OCI-M1 (cell line): ENCODE results near the gene PLAAT2.
"Not testable (repeated sequence)": the region's sequence is repeated elsewhere in the genome, so short reads cannot be mapped to it uniquely, and the experiment has no call there.

ENCODE experiments used
- DNase-seq: peaks from one replicate; lab custom pipeline; 2025; lab: John Stamatoyannopoulos, UW

Gene PLAAT2

DNA sequence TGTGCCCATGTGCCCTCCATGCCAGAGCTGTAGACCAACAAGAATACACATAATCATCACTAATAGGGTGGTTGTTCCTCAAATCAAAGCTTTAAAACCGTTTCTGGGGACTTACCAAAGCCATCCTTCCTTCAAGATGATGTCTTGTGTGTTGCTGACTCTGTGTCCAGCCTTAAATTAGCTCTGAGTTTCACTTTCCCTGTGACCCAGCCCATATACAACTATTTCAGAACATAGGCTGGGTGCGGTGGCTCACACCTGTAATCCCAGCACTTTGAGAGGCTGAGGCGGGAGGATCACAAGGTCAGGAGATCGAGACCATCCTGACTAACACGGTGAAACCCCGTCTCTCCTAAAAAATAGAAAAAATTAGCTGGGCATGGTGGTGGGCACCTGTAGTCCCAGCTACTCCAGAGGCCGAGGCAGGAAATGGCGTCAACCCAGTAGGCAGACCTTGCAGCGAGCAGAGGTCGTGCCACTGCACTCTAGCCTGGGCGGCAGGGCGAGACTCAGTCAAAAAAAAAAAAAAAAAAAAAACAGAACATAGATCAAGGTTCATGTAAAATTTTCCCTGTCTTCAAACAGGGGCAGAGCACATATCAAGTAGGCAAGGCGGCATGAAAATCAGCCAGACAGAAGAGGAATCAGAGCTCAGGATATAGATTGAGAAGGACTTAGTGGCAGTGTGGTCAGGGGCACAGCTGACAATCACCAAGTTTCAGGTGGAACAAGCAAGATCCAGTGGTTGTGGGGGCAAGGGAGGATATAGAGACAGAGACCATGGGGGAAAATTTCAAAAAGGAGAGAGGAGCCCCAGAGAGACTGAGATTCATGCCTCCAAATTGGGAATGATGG, at the start of gene PLAAT2:
PLAAT2 (minus strand) TSS at position 179 of the 855 bp plus-strand sequence; CDS start at position 124, 55 bp downstream.
- no peak for DNase-seq

DNA sequence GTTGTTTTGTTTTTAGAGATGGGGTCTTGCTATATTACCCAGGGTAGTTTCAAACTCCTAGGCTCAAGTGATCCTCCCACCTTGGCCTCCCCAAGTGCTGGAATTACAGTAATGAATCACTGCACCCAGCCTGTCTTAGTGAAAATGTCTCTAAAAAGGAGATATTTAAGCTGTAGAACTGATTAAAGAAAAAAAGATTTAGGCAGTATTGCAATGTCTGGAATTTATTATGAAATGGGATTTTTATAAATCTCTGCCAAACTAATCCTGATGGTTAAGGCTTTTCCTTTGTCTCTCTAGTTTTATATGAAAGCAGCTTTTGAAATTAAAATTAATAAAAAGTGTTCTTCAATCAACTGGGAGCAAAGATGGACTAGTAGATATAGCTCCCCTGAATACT, 49.0 kb upstream of the PLAAT2 start:
- DNase-seq, result no peak

DNA sequence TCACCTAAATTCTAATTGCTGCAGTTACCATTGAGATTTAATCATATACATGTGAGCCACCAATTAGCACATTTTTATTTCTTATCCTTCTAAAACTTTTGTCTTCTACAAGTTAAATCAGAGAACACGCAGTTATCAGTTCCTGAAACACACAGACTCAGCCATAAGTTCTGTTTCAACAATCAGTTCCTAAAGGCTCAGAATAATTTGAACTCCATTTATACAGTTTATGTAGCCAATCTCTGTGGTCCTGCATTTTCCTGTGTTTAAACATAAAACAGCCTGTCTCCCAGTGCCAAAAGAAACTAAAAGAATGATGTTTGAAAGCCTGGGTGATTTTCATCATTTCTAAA, 48.2 kb upstream of the PLAAT2 start:
- DNase-seq, result no peak

DNA sequence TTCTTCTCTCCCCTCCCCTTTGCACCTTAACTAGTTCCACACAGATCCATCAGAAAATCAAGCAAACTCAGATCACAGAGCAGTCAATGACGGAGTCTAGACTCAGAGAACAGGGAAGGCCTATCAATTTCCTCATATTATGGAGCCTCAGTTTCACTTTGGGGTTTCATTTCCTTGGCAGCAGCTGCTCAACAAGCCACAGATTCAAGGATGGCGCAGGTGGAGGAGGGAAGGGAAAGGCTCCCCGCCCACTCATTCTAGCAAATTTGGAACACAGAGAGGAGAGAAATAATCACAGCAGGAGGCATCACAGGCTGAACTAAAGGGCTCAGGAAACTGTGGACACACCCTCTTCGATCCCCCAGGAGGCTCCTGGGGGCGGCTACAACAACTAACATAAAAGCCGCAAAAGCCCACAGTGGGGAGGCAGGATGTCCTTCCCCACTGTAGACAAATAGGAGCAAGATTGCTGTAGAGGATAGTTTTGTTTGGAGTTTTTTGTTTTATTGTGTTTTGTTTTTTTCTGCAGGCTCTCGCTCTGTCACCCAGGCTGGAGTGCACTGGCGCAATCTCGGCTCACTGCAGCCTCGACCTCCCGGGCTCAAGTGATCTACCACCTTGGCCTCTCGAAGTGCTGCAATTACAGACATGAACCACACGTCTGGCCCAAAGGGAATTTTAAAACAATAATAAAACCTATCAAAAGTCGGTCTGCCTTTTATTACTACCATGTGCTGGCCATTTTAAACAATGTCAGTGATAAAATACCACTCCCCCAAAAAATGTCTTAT, 47.6 kb upstream of the PLAAT2 start:
- DNase-seq, result no peak

DNA sequence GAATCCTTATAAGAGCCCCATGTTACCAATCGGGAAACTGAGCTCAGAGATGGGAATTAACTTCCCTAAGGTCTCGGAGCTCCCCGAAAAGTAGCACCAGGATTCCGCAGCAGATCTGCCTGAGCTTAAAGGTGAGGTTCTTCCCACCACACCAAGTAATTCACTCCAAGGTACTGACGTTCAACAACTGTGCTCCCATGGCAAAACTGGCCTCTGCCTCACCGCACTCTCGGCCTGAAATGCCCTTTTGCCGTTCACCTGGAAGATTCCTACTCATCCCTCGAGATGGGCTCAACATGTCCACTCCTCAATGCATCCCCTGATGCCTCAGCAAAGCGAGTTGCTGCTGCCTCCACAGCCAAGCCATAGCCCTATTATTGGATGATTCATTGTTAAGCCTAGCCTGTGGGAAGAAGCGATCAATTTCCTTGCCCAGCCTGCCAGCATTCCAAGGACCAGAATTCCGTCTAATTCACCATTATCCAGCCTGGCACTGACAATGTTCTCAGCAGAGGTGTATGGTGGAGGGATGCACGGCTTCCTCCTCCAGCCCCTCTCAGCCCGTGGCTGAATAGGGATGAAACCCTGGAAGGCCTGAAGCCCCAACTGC, 46.9 kb upstream of the PLAAT2 start:
- DNase-seq, result no peak

DNA sequence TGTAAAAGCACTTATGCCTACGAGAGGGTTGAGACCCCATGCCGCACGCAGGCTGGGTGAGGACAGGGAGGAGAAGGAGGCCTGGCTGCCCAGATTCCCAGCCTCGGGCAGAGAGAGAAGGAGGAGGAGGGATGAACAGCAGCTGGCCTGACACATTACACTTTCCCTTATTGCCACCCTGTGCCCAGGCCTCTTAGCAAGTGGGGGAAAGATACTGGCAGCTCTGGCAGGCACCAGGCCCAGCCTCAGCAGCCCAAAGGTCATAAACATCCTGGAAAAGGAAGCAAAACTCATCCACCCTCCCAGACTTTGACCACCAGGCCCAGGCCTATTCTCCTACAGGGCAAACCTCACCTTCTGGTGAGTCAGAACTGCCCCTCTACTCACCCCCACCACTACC, 46.4 kb upstream of the PLAAT2 start:
- DNase-seq, result no peak

DNA sequence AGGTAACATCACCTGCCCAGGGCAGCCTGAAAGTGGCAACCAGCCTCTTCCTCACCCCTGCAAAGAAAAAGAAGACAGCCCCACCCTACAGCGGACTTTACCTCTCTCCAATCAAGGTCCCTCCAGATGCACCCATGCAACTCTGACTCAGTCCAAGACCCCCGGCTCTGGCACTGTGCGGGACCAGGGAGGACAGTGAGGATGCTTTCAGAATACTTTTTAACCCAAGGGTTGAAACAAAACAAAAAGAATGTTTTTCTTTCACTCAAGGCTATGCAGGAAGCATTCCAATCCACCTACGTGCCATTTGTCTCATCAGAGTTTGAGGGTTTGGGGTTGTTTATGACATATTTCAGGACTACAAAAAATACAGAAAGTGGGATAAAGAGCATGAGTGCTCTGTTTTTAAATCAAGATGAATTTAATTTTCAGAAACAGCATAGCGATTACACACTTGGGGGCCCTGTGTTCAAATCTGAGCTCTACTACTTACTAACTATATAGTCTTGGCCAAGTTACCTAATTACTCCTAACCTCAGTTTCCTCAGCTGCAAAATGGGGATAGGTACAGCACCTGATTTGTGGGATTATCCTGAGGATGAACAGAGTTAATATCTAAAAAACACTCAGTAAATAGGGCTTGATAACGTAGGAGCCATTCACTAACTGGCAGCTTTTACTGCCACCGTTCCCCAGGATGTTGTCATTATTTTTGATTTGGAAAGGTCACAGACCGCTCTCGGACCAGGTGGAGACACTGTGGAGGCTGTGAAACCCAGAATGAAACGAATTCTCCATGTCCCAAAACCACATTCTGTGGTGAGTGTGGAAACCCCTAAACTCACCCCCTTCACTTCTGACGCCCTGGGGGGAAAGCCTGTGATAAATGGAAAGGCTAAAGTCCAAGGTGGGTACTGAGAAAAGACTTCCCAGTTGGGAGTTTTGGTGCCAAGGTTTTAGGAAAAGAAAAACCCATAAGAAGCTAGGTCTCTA, 45.5 kb upstream of the PLAAT2 start:
- DNase-seq, result no peak

DNA sequence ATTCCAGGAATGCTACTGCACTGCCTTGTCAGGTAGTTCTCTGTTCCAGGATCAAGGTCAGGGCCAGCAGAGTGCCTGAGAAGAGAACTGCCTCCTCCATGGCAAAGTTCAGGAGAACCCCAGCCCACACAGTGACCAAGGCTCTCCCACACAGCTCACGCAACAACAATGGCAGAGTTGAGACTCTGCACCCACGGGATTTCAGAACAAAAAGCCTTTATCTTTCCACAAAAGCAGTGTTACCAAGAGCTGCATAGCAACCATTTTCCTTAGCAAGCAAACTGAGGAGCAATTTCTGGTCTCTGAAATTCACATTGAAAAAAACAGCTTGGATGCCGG, 40.0 kb upstream of the PLAAT2 start:
- peak; percentile 13 for DNase-seq

DNA sequence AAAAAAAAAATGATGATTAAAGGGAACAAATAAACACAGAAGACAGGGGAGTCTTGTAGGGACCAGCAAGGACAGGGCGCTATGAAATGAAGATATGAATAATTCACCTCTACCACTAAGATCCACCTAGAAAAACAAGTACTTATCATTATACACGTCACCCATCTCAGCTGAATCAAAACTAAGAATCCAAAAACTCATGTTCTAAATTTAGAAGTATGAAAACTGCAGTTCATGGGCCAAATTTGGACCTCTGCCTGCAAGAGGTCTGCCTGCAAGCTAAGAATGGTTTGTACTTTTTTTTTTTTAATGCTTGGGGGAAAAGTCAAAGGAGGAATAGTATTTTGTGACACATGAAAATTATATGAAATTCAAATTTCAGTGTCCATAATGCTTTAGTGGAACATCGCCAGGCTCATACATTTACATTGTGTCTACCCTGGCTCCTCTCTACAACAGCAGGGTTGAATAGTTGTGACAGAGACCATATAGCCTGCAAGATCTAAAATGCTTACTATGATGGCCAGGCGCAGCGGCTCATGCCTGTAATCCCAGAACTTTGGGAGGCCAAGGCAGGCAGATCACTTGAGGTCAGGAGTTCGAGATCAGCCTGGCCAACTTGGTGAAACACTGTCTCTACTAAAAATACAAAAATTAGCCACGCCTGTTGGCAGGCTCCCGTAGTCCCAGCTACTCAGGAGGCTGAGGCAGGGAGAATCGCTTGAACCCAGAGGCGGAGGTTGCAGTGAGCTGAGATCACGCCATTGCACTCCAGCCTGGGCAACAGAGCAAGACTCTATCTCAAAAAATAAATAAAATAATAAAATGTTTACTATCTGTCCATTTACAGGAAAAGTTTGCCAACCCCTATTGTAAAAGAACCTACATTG, 39.4 kb upstream of the PLAAT2 start:
- DNase-seq, result not testable (repeated sequence)

DNA sequence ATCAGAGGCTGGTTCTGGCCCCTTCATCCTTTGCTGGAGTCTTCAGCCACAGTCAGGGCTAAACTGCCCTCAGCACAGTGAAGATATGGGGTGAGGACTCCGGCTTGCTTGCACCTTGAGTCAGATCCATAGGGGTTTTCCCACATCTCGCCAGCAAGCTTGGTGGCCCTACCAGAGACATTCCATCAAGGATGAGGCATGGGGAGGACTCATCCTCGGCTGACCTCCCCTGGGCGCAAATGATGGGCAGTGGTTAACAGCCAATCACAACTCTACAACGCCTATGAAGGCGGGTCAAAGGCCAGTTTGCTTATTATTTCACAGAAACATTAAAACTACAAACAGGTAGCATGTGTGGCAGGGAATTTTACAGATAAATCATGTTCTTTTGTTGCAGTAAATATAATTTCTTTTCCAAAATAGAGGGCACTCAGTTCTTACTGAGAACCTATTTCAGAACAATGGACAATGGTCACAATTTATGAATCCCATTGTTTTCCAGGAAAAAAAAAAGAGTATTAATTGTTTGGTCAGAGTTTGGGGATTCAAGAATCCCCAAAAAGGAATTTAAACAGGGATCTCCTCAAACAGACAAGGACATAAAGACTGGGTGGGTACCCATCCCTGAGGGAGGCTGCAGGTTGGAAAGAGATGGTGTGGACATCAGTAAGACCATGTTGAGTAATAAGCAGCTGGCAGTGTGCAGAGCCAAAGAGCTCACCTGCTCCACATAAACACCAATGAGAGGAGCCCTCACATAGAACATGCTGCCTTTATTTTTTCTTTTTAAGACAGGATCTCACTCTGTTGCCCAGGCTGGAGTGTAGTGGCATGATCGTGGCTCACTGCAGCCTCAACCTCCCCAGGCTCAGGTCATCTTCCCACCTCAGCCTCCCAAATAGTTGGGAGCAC, 36.3 kb upstream of the PLAAT2 start:
- DNase-seq, result no peak

DNA sequence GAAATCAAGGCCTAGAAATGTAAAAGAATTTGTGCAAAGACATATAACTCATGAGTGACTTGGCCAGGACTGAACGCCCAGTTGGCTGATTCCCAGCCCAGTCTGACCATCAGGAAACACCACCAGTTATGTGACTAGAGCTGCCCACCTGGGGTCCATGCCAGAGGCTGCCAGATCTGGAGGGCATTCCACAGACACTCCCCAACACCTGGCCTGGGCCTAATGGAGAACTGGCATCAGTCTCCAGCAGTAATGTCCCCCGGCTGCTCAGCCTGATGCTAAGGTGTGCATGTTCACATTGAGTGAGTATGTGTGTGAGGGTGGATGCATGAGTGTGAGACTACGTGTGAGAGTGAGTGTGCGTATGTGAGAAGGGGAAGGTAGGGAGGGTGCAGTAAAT, 35.4 kb upstream of the PLAAT2 start:
- DNase-seq, result no peak

DNA sequence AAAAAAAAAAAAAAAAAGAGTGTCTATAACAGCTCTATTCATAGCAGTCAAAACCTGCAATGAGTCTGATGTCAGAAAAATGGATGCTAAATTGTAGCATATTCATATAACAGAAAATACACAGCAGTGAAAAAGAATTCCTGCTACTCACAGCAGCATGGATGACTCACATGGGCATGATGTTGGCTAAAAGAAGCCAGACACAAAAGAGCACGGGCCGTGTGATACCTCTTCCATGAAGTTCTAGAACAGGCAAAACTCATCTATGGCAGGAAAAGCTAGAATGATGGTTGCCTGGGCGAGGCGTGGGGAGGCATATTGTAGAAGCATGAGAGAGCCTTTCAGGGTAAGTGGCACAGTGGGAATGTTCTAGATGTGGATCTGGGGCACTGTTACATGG, 32.1 kb upstream of the PLAAT2 start:
- no peak for DNase-seq

DNA sequence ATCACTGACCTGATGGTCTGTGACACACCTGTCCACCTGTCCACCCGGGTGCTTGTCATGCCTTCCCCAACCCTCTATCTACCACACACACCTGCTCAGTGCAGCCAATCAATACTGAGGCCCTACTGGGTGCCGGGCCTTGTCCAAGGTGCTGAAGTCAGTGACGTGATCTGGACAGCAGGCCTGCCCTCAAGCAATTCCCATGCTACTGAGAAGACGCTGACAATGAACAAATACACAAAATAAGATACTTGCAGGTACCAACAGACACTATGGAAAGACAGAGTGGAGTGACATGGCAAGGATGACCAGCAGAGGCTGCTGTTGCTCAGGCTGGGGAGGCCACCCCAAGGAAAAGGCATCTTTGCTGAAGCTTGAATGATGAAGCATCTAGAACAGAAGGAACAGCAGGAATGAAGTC, 29.8 kb upstream of the PLAAT2 start:
- peak; percentile 30 for DNase-seq

DNA sequence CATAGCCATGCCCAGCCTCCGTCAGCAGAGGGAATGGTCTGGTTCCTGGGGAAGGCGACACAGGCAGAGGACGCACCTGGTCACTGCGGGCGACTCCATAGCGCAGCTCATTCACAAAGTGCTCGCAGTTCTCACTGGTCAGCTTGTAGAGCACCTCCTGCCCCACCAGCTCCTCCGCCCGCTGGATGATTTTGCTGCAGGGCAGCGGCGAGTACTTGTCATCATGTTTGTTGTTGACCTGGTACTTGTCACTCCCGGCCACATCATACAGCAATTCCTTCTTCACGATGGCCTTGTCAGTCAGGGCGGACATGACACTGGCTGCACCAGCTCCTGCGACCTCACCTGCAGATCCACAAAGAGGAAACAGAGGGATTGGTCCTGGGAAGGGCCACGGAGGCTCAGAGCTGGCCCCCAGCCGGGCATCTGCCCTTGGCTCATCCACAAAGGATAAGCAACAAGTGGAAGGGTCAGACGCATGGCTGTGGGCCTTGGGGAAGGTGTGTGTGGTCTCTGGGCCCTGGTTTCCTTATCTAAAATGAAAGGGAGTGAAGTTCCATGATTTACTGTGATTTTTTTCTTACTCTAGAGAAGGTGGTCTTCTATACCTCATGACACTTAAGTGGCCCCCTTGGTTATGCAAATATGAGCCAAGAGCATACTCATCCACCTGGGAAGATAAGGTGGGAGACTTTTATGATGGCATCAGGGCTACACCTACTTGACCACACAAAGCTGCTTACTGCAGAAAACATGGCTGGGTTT, 27.0 kb upstream of the PLAAT2 start:
- no peak for DNase-seq

DNA sequence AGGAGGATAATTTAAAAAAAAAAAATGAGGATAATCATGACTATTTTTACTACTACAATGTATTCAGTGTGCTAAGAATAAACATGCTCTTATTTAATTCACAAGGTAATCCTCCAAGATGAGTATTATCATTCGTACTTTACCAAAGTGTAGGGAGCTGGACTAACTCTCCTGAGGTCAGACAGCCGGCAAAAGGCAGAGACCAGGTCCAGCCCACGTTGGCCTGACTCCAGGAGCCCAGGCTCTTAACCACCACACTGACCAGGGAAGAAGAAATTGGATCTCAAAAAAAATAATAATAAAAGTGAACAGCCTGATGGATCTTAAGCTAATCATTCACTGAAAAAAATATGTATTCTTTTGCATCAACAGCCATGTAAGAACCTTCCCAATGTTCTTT, 25.8 kb upstream of the PLAAT2 start:
- no peak for DNase-seq

DNA sequence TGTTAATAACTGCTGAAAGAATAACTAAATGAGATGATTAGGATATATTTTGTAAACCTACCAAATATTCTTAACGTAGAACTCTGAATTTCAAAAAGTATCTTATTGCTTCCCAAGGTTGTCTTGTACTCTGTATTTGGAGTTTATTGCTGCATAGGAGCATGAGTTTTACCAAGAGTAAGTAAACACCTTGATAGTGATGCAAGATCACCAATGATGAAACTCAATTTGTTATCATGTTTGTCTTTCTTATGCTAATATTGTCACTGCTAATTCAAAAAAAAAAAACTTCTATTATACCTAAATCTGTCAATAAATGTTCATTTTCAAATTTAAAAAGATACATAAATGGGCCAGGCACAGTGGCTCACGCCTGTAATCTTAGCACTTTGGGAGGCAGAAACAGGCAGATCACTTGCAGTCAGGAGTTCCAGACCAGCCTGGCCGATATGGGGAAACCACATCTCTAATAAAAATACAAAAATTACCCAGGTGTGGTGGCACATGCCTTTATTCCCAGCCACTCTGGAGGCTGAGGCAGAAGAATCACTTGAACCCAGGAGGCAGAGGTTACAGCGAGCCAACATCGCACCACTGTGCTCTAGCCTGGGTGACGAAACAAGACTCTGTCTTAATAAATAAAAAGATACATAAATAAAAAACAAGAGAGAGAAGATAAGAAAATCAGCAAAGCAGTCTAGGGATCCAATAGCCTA, 23.4 kb upstream of the PLAAT2 start:
- DNase-seq, result no peak

DNA sequence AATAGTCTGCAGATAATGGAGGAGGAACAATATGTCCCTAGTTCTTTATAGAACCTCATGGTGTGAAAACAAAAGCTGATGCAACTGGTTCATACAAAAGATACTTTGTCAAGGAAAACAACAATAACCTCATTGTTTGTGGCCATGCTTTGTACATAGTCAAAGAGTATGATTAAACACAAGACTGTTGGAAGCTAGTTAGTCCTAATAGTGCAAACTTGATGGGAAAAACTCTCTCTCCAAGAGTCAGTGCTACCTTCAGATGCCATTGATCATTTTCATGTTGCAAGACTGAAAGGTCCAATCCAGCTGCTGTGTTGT, 20.1 kb upstream of the PLAAT2 start:
- no peak for DNase-seq

DNA sequence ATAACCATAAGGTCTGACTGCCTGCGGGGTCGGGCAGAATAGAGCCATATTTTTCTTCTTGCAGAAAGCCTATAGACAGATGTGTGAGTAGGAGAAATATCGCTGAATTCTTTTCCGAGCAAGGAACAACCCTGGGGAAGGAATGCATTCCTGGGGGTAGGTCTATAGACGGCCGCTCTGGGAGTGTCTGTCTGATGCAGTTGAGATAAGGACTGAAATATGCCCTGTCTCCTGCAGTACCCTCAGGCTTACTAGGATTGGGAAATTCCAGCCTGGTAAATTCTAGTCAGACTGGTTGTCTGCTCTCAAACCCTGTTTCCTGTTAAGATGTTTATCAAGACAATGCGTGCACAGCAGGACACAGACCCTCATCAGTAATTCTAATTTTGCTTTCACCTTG, 18.0 kb upstream of the PLAAT2 start:
- DNase-seq, result not testable (repeated sequence)
